IMR-90 (cell line): ENCODE measurements around the gene HES6. TPM values are rescaled to one million over a fixed set of nuclear protein-coding genes. Genes with fewer than 3 reads are reported as not detected.

ENCODE experiments used
- ATAC-seq: fragments of 200-7000 bp; cut with Tn5 transposase; 2 replicates; pipeline ENCODE4 v1.9.1; 2020; ENCODE audit warnings: low read depth, mild to moderate bottlenecking, moderate library complexity
- BruUV-seq: library from RNA; stranded (reverse); fragments of 400-500 nt; replicated peaks from 2 replicates; lab custom pipeline; 2021; lab: Mats Ljungman, UMichigan
- CTCF ChIA-PET: fragments of 300-600 bp; formaldehyde crosslinking; extraction: SDS; loops from one replicate; lab custom pipeline; 2021; ENCODE audit warnings: antibody characterized with exemption; lab: Yijun Ruan, JAX
- POLR2A ChIA-PET: fragments of 300-600 bp; sonication (Branson Sonifier 250); formaldehyde crosslinking; loops from one replicate; lab custom pipeline; 2022; ENCODE audit warnings: antibody characterized with exemption; ENCODE audit not compliant: unreplicated experiment; lab: Charles Lee
- DNase-seq: peaks from one replicate; pipeline ENCODE4 v3.0.0; 2013
- H2AFZ ChIP-seq: replicated peaks from 2 replicates; pipeline ENCODE3; 2013; ENCODE audit warnings: low read length, mild to moderate bottlenecking; ENCODE audit not compliant: poor library complexity
- H2AK5ac ChIP-seq: 2 replicates; pipeline ENCODE4 v1.6.1; 2013; ENCODE audit warnings: low read depth, low read length, inconsistent platforms
- H2AK9ac ChIP-seq: replicated peaks from 2 replicates; pipeline ENCODE3; 2013; ENCODE audit warnings: mild to moderate bottlenecking, low read depth, low read length, moderate library complexity; ENCODE audit not compliant: poor library complexity
- H2BK120ac ChIP-seq: 2 replicates; pipeline ENCODE4 v1.6.1; 2013; ENCODE audit warnings: low read depth, low read length, inconsistent platforms
- H2BK15ac ChIP-seq: 3 replicates; pipeline ENCODE4 v1.6.1; 2013; ENCODE audit warnings: low read depth, low read length, inconsistent platforms
- H2BK20ac ChIP-seq: 2 replicates; pipeline ENCODE4 v1.6.1; 2013; ENCODE audit warnings: low read depth, mild to moderate bottlenecking, inconsistent platforms, low read length, moderate library complexity
- H2BK5ac ChIP-seq: 2 replicates; pipeline ENCODE4 v1.6.1; 2013; ENCODE audit warnings: mild to moderate bottlenecking, low read depth, low read length, inconsistent platforms; ENCODE audit not compliant: poor library complexity, severe bottlenecking
- H3K14ac ChIP-seq: replicated peaks from 2 replicates; pipeline ENCODE4 v1.6.1; 2013; ENCODE audit warnings: low read depth, low read length, inconsistent platforms
- H3K18ac ChIP-seq: 2 replicates; pipeline ENCODE4 v1.6.1; 2013; ENCODE audit warnings: low read depth, low read length, control low read depth
- H3K23ac ChIP-seq: 2 replicates; pipeline ENCODE4 v1.6.1; 2013; ENCODE audit warnings: low read depth, low read length, inconsistent platforms
- H3K27ac ChIP-seq: 2 replicates; pipeline ENCODE4 v1.5.1; 2013; ENCODE audit warnings: mild to moderate bottlenecking, control low read depth, low read length; ENCODE audit not compliant: insufficient read depth
- H3K27me3 ChIP-seq: 2 replicates; pipeline ENCODE4 v1.6.1; 2013; ENCODE audit warnings: low read length; ENCODE audit not compliant: control insufficient read depth, insufficient read depth
- H3K36me3 ChIP-seq: 2 replicates; pipeline ENCODE4 v1.6.1; 2013; ENCODE audit warnings: low read length, mixed read lengths; ENCODE audit not compliant: control insufficient read depth, insufficient read depth
- H3K4ac ChIP-seq: 2 replicates; pipeline ENCODE4 v1.6.1; 2013; ENCODE audit warnings: low read depth, low read length, inconsistent platforms
- H3K4me1 ChIP-seq: 2 replicates; pipeline ENCODE4 v1.6.1; 2013; ENCODE audit warnings: low read length, mixed read lengths; ENCODE audit not compliant: control insufficient read depth, insufficient read depth
- H3K4me2 ChIP-seq: 2 replicates; pipeline ENCODE4 v1.6.1; 2013; ENCODE audit warnings: low read depth, mild to moderate bottlenecking, control low read depth, low read length, moderate library complexity
- H3K4me3 ChIP-seq: 2 replicates; pipeline ENCODE4 v1.5.1; 2013; ENCODE audit warnings: low read depth, mild to moderate bottlenecking, control low read depth, low read length, moderate library complexity; ENCODE audit not compliant: insufficient read depth
- H3K56ac ChIP-seq: 2 replicates; pipeline ENCODE4 v1.6.1; 2013; ENCODE audit warnings: low read length, inconsistent platforms; ENCODE audit not compliant: insufficient read depth; ENCODE audit errors: extremely low read depth
- H3K79me1 ChIP-seq, 2 experiments: 2 replicates each; pipeline ENCODE4 v1.6.1; 2013; ENCODE audit warnings: low read length in 2 of 2, inconsistent platforms in 1 of 2, low read depth in 1 of 2
- H3K9ac ChIP-seq: 2 replicates; pipeline ENCODE4 v1.6.1; 2013; ENCODE audit warnings: low read depth, low read length, control low read depth
- H3K9me1 ChIP-seq: 2 replicates; pipeline ENCODE4 v1.6.1; 2013; ENCODE audit warnings: low read length, inconsistent platforms; ENCODE audit not compliant: insufficient read depth
- H3K9me3 ChIP-seq: 2 replicates; pipeline ENCODE4 v1.6.1; 2013; ENCODE audit warnings: low read length; ENCODE audit not compliant: control insufficient read depth, insufficient read depth
- H4K20me1 ChIP-seq: 2 replicates; pipeline ENCODE4 v1.6.1; 2013; ENCODE audit warnings: low read length, inconsistent platforms; ENCODE audit not compliant: insufficient read depth
- H4K5ac ChIP-seq: 2 replicates; pipeline ENCODE4 v1.6.1; 2013; ENCODE audit warnings: mild to moderate bottlenecking, low read depth, low read length, control low read depth
- H4K8ac ChIP-seq, 2 experiments: 2 replicates each; pipeline ENCODE4 v1.6.1; 2013; ENCODE audit warnings: low read depth in 2 of 2, low read length in 2 of 2, control low read depth in 1 of 2, inconsistent platforms in 1 of 2
- H4K91ac ChIP-seq: 2 replicates; pipeline ENCODE4 v1.6.1; 2013; ENCODE audit warnings: low read depth, low read length, inconsistent platforms; ENCODE audit not compliant: insufficient read depth
- BHLHE40 ChIP-seq: fragments of 150-350 bp; IDR thresholded peaks from 2 replicates; pipeline ENCODE4 v1.6.1; 2016; ENCODE audit warnings: mild to moderate bottlenecking, low read depth, low read length
- CEBPB ChIP-seq: IDR thresholded peaks from 2 replicates; pipeline ENCODE4 v1.6.1; 2012; ENCODE audit warnings: low read depth, low read length, improper control_type of control experiment
- CHD1 ChIP-seq: IDR thresholded peaks from 2 replicates; pipeline ENCODE4 v1.6.1; 2012; ENCODE audit warnings: low read depth, low read length, improper control_type of control experiment
- CTCF ChIP-seq: conservative IDR thresholded peaks from 2 replicates; pipeline ENCODE4 v1.5.1; 2012; ENCODE audit warnings: mild to moderate bottlenecking, low read depth, low read length, improper control_type of control experiment
- ELK1 ChIP-seq: fragments of 150-350 bp; IDR thresholded peaks from 2 replicates; pipeline ENCODE4 v1.6.1; 2016; ENCODE audit warnings: low read depth, mild to moderate bottlenecking, low read length, moderate library complexity, borderline replicate concordance
- MXI1 ChIP-seq: IDR thresholded peaks from 2 replicates; pipeline ENCODE4 v1.6.1; 2012; ENCODE audit warnings: low read depth, mild to moderate bottlenecking, low read length, moderate library complexity, borderline replicate concordance
- NFE2L2 ChIP-seq: fragments of 150-350 bp; IDR thresholded peaks from 2 replicates; pipeline ENCODE4 v1.6.1; 2016; ENCODE audit warnings: low read depth, mild to moderate bottlenecking, low read length
- POLR2A ChIP-seq: IDR thresholded peaks from 2 replicates; pipeline ENCODE4 v1.6.1; 2012; ENCODE audit warnings: mild to moderate bottlenecking, low read depth, low read length
- RAD21 ChIP-seq: IDR thresholded peaks from 2 replicates; pipeline ENCODE4 v1.6.1; 2012; ENCODE audit warnings: low read length, improper control_type of control experiment
- RCOR1 ChIP-seq: IDR thresholded peaks from 2 replicates; pipeline ENCODE4 v1.6.1; 2012; ENCODE audit warnings: mild to moderate bottlenecking, low read length, improper control_type of control experiment; ENCODE audit not compliant: insufficient replicate concordance
- USF2 ChIP-seq: fragments of 150-350 bp; IDR thresholded peaks from 2 replicates; pipeline ENCODE4 v1.6.1; 2017; ENCODE audit warnings: mild to moderate bottlenecking, antibody characterized with exemption, low read length, low read depth
- WGBS, 2 experiments: methylation state at CpG; one replicate each; pipeline versions ENCODE4 v1.1.5 to v1.1.7; 2013; ENCODE audit warnings: missing lambda C conversion rate in 2 of 2; ENCODE audit not compliant: insufficient read length in 1 of 2; ENCODE audit errors: extremely low coverage in 2 of 2; 5-methylcytosine and 5-hydroxymethylcytosine counted together
- dilution Hi-C: fragments of 300-500 bp; cut with HindIII; formaldehyde crosslinking; loops from one replicate; pipeline ENCODE4 v1.14.3; 2018; ENCODE audit warnings: low sequenced_read_pairs; ENCODE audit not compliant: unreplicated experiment
- in situ Hi-C: fragments of 300-500 bp; cut with MboI; formaldehyde crosslinking; loops from 3 replicates; pipeline ENCODE4 v1.14.3; 2019; ENCODE audit warnings: low sequenced_read_pairs, inconsistent platforms, mixed read lengths
- intact Hi-C: fragments of 100-400 bp; cut with micrococcal nuclease; formaldehyde crosslinking; loops from 2 replicates; pipeline ENCODE4 v1.10.0; 2022
- polyA plus RNA-seq, 3 experiments: library from polyadenylated mRNA; depleted of rRNA; stranded (reverse); fragments of >200 nt; gene quantifications; 2 replicates each; pipeline ENCODE4 v1.2.3, GENCODE V29; 2012; ENCODE audit warnings: low replicate concordance in 1 of 3
- total RNA-seq: library from RNA; depleted of rRNA; stranded (reverse); fragments of >200 nt; gene quantifications from 2 replicates; pipeline ENCODE4 v1.2.3, GENCODE V29; 2012

HES6 gene
- total and polyA plus RNA-seq, 2 of the 4 experiments (the other 2 are of a cell fraction), result 1.3 to 3.3 TPM

- ChIA-PET POLR2A (no interaction called here), CTCF (interaction anchor here (0.5 kb wide), 1 partner anchor 380 kb away, joined by 3 read pairs; no protein-coding TSS in a partner anchor)
- ATAC-seq (no peak), DNase-seq (no peak)
- no peak overlapping the region for H4K91ac ChIP-seq
- no peak overlapping the region for H2AK9ac ChIP-seq
- no peak overlapping the region for H2BK5ac ChIP-seq
- no peak overlapping the region for H3K4ac ChIP-seq
- H2AFZ ChIP-seq, result peak overlapping the region; percentile 33
- no peak overlapping the region for H2AK5ac ChIP-seq
- peak overlapping the region; percentile 20; the same call in 1 of the 2 replicates for H3K23ac ChIP-seq
- no peak overlapping the region for H3K18ac ChIP-seq
- in situ Hi-C loops (no loop called here), intact Hi-C loops (no loop called here), dilution Hi-C loops (no loop called here)
- no peak overlapping the region for H2BK120ac ChIP-seq
- no TSS peak for BruUV-seq
- H3K9me1 ChIP-seq, result no peaks in the 10 kb centered on the region
- H3K4me3 ChIP-seq, result no peak overlapping the region
- H3K56ac ChIP-seq, result no peak overlapping the region
- H3K9me3 ChIP-seq, result 0 out of 2 replicates have a peak, but pooled peaks cover 2% of the 10 kb centered on the region
- H3K14ac ChIP-seq, result no peak overlapping the region
- H4K20me1 ChIP-seq, result no peaks in the 10 kb centered on the region
- peaks cover 4% of the 10 kb centered on the region; the same call in 1 of the 2 replicates for H3K4me1 ChIP-seq
- no peak overlapping the region for H2BK20ac ChIP-seq
- WGBS, 2 experiments, result no CpG with 5 or more reads among the region's 5 CpGs
- no peak overlapping the region for H2BK15ac ChIP-seq
- no peak overlapping the region for H3K27ac ChIP-seq
- no peak overlapping the region for H4K5ac ChIP-seq
- no peak overlapping the region for H3K9ac ChIP-seq
- peaks cover 0 to 2% of the 10 kb centered on the region in 2 experiments; a peak in 1 of 4 replicates for H3K79me1 ChIP-seq
- no peak overlapping the region for H4K8ac ChIP-seq
- TF ChIP-seq USF2 (no peak), RCOR1 (no peak), CEBPB (no peak), CTCF (no peak), RAD21 (no peak), BHLHE40 (no peak), ELK1 (no peak), NFE2L2 (no peak), CHD1 (no peak), MXI1 (no peak), POLR2A (no peak)
- H3K27me3 ChIP-seq, result peaks cover 17% of the 10 kb centered on the region
- no peak overlapping the region for H3K4me2 ChIP-seq
- H3K36me3 ChIP-seq, result no peaks in the 10 kb centered on the region
Measured at GRCh38 chr2:238238311-238238765, 1.5 kb downstream of the HES6 start.
